ENCODE measurements around the gene MRGPRD. TPM values are rescaled to one million over a fixed set of nuclear protein-coding genes. Genes with fewer than 3 reads are reported as not detected.

Gene MRGPRD
- total RNA-seq, 2 experiments from 2014 or later, result not detected

DNA sequence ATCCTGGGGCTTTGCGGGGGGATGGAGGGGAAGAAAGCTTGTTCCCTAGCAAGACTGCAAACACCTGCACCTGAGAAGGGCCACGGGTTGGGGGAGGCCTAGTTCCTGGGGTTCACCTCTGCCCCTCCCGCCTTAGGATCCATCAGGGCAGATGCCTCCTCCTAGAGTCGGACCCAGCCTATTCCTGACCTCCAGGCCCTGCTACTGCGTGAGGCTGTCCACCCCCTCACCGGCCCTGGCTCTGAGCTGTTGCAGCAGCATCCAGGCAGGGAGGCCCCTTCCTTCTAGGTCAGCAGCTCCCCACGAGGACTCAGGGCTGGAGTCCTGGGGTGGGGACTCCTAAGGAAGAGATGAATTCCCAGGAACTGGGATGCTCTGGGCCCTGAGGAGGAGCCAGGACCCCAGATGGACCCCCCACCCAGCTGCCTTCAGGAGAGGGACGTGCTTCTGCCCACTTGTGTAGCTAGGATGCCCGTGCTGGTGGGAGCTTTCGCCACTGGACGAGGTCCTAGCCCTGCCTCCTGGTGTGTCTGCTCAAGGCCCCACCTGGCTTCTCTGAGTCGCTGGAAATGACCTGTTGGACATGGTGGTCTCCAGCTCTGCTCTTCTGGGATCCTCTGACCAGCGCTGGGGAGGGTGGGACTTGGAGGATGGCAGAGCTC lies 21.9 kb upstream of the MRGPRD start:
- no peak overlapping the region for H3K4me2 ChIP-seq (ENCODE audit: low read length)
- H3K36me3 ChIP-seq (ENCODE audit: insufficient read depth, low read length), result no peaks in the 10 kb centered on the region
- H3K9me2 ChIP-seq (ENCODE audit: insufficient read depth, low read length), result no peaks in the 10 kb centered on the region
- no peaks in the 10 kb centered on the region for H3K9me3 ChIP-seq (ENCODE audit: low read length)
- TF ChIP-seq EZH2phosphoT487 (IDR thresholded peaks at IDR 0.05; ENCODE audit: borderline replicate concordance, low read depth, low read length), result no peak
- TF ChIP-seq, protein P1, sequence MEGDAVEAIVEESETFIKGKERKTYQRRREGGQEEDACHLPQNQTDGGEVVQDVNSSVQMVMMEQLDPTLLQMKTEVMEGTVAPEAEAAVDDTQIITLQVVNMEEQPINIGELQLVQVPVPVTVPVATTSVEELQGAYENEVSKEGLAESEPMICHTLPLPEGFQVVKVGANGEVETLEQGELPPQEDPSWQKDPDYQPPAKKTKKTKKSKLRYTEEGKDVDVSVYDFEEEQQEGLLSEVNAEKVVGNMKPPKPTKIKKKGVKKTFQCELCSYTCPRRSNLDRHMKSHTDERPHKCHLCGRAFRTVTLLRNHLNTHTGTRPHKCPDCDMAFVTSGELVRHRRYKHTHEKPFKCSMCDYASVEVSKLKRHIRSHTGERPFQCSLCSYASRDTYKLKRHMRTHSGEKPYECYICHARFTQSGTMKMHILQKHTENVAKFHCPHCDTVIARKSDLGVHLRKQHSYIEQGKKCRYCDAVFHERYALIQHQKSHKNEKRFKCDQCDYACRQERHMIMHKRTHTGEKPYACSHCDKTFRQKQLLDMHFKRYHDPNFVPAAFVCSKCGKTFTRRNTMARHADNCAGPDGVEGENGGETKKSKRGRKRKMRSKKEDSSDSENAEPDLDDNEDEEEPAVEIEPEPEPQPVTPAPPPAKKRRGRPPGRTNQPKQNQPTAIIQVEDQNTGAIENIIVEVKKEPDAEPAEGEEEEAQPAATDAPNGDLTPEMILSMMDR (conservative IDR thresholded peaks at IDR 0.05; ENCODE audit: low read length), result no peak
- no peak overlapping the region for H2AFZ ChIP-seq (ENCODE audit: low read length)
- H3K79me2 ChIP-seq (ENCODE audit: insufficient read depth, low read depth, low read length), result no peaks in the 10 kb centered on the region
- ChIA-PET CTCF (ENCODE audit: unreplicated experiment) (no interaction called here), POLR2A (no interaction called here)
- no peaks in the 10 kb centered on the region for H4K20me1 ChIP-seq (ENCODE audit: insufficient read depth, low read length)
- no peak for DNase-seq (ENCODE audit: low spot score)
- intact Hi-C loops (cut with micrococcal nuclease; ENCODE audit: unreplicated experiment), result no loop called here
- no peaks in the 10 kb centered on the region for H3K4me1 ChIP-seq (ENCODE audit: insufficient read depth, low read length, poor library complexity, severe bottlenecking)
- H3K27ac ChIP-seq (ENCODE audit: low read depth, low read length, poor library complexity, severe bottlenecking), result no peak overlapping the region
- BruUV-seq (replicated peaks), result no TSS peak
- no peak overlapping the region for H3K4me3 ChIP-seq (ENCODE audit: low read depth, low read length, poor library complexity, severe bottlenecking)

DNA sequence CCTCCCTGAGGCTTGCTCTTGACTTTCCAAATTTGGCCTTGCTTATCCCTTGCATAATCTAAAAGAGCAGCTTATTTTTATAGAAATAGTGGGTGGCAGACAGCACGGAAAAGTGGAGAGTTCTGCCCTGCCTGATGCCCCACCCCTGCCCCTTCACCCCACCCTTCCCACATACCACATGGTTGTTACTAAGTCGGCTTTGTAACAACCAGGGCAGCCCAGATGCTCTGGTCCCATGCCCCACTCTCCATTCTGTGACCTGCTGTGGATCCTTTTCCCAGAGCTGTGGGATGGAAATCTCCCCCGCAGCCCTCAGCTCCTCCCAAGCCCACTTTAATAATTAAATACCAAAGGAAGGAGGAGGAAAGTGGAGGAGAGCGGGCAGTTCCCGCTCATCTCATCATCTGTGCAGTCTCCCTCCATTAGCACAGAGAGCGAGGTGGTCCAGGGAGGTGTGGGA lies 21.4 kb upstream of the MRGPRD start:
- DNase-seq (ENCODE audit: low spot score), result no peak
- Histone ChIP-seq H3K4me1 (ENCODE audit: insufficient read depth, low read length, poor library complexity, severe bottlenecking) (no peaks in the 10 kb centered on the region), H3K79me2 (ENCODE audit: insufficient read depth, low read depth, low read length) (no peaks in the 10 kb centered on the region), H3K4me2 (ENCODE audit: low read length) (no peak overlapping the region), H3K4me3 (ENCODE audit: low read depth, low read length, poor library complexity, severe bottlenecking) (no peak overlapping the region), H3K36me3 (ENCODE audit: insufficient read depth, low read length) (no peaks in the 10 kb centered on the region), H2AFZ (ENCODE audit: low read length) (no peak overlapping the region), H3K9me2 (ENCODE audit: insufficient read depth, low read length) (no peaks in the 10 kb centered on the region), H3K9me3 (ENCODE audit: low read length) (no peaks in the 10 kb centered on the region), H3K27ac (ENCODE audit: low read depth, low read length, poor library complexity, severe bottlenecking) (no peak overlapping the region), H4K20me1 (ENCODE audit: insufficient read depth, low read length) (no peaks in the 10 kb centered on the region)
- ChIA-PET CTCF (ENCODE audit: unreplicated experiment) (no interaction called here), POLR2A (no interaction called here)
- BruUV-seq (replicated peaks), result no TSS peak
- TF ChIP-seq, protein P1 (conservative IDR thresholded peaks at IDR 0.05; ENCODE audit: low read length), result no peak
- no peak for TF ChIP-seq EZH2phosphoT487 (IDR thresholded peaks at IDR 0.05; ENCODE audit: borderline replicate concordance, low read depth, low read length)
- intact Hi-C loops (cut with micrococcal nuclease; ENCODE audit: unreplicated experiment), result no loop called here

DNA sequence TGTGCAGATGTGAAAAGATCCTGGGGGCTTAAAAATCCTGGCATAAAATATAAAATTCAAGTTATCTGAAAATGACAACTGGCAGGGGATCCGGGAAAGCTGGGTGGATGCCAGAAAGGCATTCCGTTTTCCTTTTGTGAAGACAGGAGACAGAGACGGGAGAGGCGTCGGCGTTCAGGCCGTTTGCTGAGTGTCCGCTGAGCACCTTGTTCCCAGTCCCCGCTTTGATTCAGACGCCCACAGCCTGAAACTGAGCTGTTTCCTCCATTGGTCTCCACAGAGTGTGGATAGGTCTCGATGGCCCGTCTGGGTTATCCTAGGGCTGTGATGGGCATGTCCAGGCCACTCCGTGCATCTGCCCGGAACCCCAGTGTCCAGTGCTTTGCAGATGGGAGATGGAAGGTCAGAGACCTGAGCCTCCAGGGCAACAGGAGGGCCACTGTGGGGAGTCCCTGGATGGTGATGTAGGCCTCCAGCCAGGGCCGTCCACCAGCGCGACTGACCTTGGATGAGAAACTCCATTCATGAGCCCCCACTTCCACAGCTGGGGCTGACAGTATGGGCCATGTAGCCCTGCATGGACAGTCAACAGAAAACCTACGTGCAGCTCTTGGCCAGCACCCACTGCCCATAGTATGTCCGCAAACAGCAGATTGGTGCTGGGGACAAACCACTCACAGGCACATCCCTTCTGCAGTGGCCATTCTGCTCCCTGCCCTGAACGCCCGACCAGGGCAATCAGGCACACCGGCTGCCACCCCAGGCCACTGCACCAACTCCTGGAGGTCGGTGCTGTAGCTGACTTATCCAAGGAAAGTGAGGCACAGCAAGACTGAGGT lies 20.7 kb upstream of the MRGPRD start:
- DNase-seq (ENCODE audit: low spot score), result no peak
- no peaks in the 10 kb centered on the region for H3K79me2 ChIP-seq (ENCODE audit: insufficient read depth, low read depth, low read length)
- intact Hi-C loops (cut with micrococcal nuclease; ENCODE audit: unreplicated experiment), result no loop called here
- no peak for TF ChIP-seq EZH2phosphoT487 (IDR thresholded peaks at IDR 0.05; ENCODE audit: borderline replicate concordance, low read depth, low read length)
- TF ChIP-seq, protein P1 (conservative IDR thresholded peaks at IDR 0.05; ENCODE audit: low read length), result no peak
- ChIA-PET POLR2A (no interaction called here), CTCF (ENCODE audit: unreplicated experiment) (no interaction called here)
- H3K9me3 ChIP-seq (ENCODE audit: low read length), result no peaks in the 10 kb centered on the region
- no peak overlapping the region for H2AFZ ChIP-seq (ENCODE audit: low read length)
- no peak overlapping the region for H3K4me2 ChIP-seq (ENCODE audit: low read length)
- H3K9me2 ChIP-seq (ENCODE audit: insufficient read depth, low read length), result no peaks in the 10 kb centered on the region
- no peak overlapping the region for H3K4me3 ChIP-seq (ENCODE audit: low read depth, low read length, poor library complexity, severe bottlenecking)
- no peaks in the 10 kb centered on the region for H3K36me3 ChIP-seq (ENCODE audit: insufficient read depth, low read length)
- no peaks in the 10 kb centered on the region for H4K20me1 ChIP-seq (ENCODE audit: insufficient read depth, low read length)
- H3K27ac ChIP-seq (ENCODE audit: low read depth, low read length, poor library complexity, severe bottlenecking), result no peak overlapping the region
- no peaks in the 10 kb centered on the region for H3K4me1 ChIP-seq (ENCODE audit: insufficient read depth, low read length, poor library complexity, severe bottlenecking)
- no TSS peak for BruUV-seq (replicated peaks)
